MCF 10A (cell line): ENCODE data around the gene C20orf204. TPM values are rescaled to one million over a fixed set of nuclear protein-coding genes. Genes with fewer than 3 reads are reported as not detected.
A peak's percentile ranks its signal among the peaks of the same experiment; 100 is the strongest.

Experiments used
- Bru-seq: library from RNA; stranded (reverse); fragments of 400-500 nt; gene quantifications from one replicate; lab custom pipeline; 2021; lab: Mats Ljungman, UMichigan
- BruChase-seq, 2 experiments: library from RNA; stranded (reverse); fragments of 400-500 nt; gene quantifications; one replicate each; lab custom pipeline; 2021; lab: Mats Ljungman, UMichigan
- BruUV-seq: library from RNA; stranded (reverse); fragments of 400-500 nt; replicated peaks from 2 replicates; lab custom pipeline; 2021; lab: Mats Ljungman, UMichigan
- CTCF ChIA-PET: fragments of 300-600 bp; sonication (Branson Sonifier 250); formaldehyde crosslinking; extraction: SDS; loops from one replicate; lab custom pipeline; 2021; ENCODE audit warnings: antibody characterized with exemption, inconsistent platforms; lab: Yijun Ruan, JAX
- POLR2A ChIA-PET: fragments of 300-600, 350-650 bp; sonication (Branson Sonifier 250); formaldehyde crosslinking; extraction: SDS; loops from one replicate; lab custom pipeline; 2020; ENCODE audit warnings: antibody characterized with exemption, inconsistent platforms; lab: Yijun Ruan, JAX
- DNase-seq: peaks from one replicate; pipeline ENCODE4 v3.0.0-alpha.2; 2018; ENCODE audit not compliant: unreplicated experiment
- H3K27ac Mint-ChIP-seq: one replicate; pipeline ENCODE4 v1.8.0; 2022; ENCODE audit warnings: mild to moderate bottlenecking, low read depth, mixed read lengths; ENCODE audit not compliant: unreplicated experiment
- H3K27me3 Mint-ChIP-seq: one replicate; pipeline ENCODE4 v1.8.0; 2022; ENCODE audit warnings: mixed read lengths; ENCODE audit not compliant: insufficient read depth, unreplicated experiment
- H3K36me3 Mint-ChIP-seq: one replicate; pipeline ENCODE4 v1.8.0; 2022; ENCODE audit warnings: mild to moderate bottlenecking, moderate library complexity, mixed read lengths; ENCODE audit not compliant: insufficient read depth, unreplicated experiment
- H3K4me1 Mint-ChIP-seq: one replicate; pipeline ENCODE4 v1.8.0; 2022; ENCODE audit warnings: mixed read lengths; ENCODE audit not compliant: insufficient read depth, unreplicated experiment
- H3K4me3 Mint-ChIP-seq: one replicate; pipeline ENCODE4 v1.8.0; 2022; ENCODE audit warnings: mild to moderate bottlenecking, moderate library complexity, mixed read lengths; ENCODE audit not compliant: unreplicated experiment
- H3K9me3 Mint-ChIP-seq: one replicate; pipeline ENCODE4 v1.8.0; 2022; ENCODE audit warnings: mixed read lengths; ENCODE audit not compliant: unreplicated experiment
- CTCF ChIP-seq: fragments of 200-600 bp; IDR thresholded peaks from one replicate; pipeline ENCODE4 v1.8.0; 2022; ENCODE audit warnings: antibody characterized with exemption, mild to moderate bottlenecking; ENCODE audit not compliant: unreplicated experiment
- intact Hi-C: fragments of 100-400 bp; cut with micrococcal nuclease; formaldehyde crosslinking; loops from 2 replicates; pipeline ENCODE4 v1.14.1; 2022
- long read RNA-seq: library from polyadenylated mRNA; stranded (forward); transcript quantifications from one replicate; pipeline ENCODE4 v2.0.0, GENCODE V29; 2022
- total RNA-seq: library from RNA; stranded (reverse); gene quantifications from 2 replicates; pipeline ENCODE4 v1.2.3, GENCODE V29; 2022

Gene C20orf204
- total RNA-seq (1.1 and 2.0 TPM in 2 replicates), Bru-seq, nascent RNA (percentile 41 among the genes with signal in this experiment), BruChase-seq, experiment 1, labeled RNA remaining after a 6-hour chase (percentile 67 among the genes with signal in this experiment), BruChase-seq, experiment 2, labeled RNA remaining after a 2-hour chase (percentile 44 among the genes with signal in this experiment)
- long read RNA-seq, result 0 reads

DNA sequence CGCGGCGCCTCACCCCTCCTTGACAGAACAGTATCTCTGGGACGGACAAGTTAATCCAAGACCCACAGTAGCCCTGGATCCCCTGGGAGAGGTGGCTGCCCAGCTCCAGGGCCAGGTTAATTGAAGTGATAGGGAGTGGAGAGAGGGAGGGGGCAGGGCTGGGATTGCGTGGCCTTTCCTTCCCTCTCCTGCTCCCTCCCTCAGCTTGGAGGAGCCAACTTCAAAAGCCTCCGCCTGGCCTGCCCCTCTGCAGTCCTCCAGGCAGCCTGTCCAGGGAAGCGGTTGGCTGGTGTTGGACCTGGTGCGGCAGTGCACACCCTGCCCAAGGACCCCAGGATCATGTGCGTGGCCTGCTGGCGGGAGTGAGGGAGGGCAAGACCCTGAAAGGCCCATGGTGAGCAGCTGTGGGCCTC, at the start of gene C20orf204:
C20orf204 (plus strand) TSS at position 250 of the 413 bp plus-strand sequence; CDS start at position 392, 142 bp downstream.
- CTCF ChIA-PET, result interaction anchor here (0.7 to 10.8 kb wide), 5 partner anchors 8 to 134 kb away, joined by 3 to 284 read pairs (median 3); partner anchors contain the start of gene TCEA2
- Mint-ChIP-seq H3K36me3 (peaks cover 45% of the 10 kb centered on the region), H3K27me3 (no peaks in the 10 kb centered on the region), H3K9me3 (no peaks in the 10 kb centered on the region), H3K27ac (no peak within 1 kb of the TSS), H3K4me3 (no peak within 1 kb of the TSS), H3K4me1 (peaks cover 6% of the 10 kb centered on the region)
- no peak for DNase-seq
- no peak for TF ChIP-seq CTCF
- no TSS peak for BruUV-seq
- intact Hi-C loops, result no loop called here
- POLR2A ChIA-PET, result interaction anchor here (1.6 kb wide), 1 partner anchor 55 kb away, joined by 7 read pairs; the partner anchor contains the start of gene PRPF6

- CTCF ChIA-PET, result interaction anchor here (1.1 kb wide), 1 partner anchor 25 kb away, joined by 3 read pairs; no protein-coding TSS in a partner anchor
- H3K36me3 Mint-ChIP-seq, result peaks cover 87% of the 10 kb centered on the region
- no peaks in the 10 kb centered on the region for H3K9me3 Mint-ChIP-seq
- no peaks in the 10 kb centered on the region for H3K27me3 Mint-ChIP-seq
- no peak overlapping the region for H3K4me3 Mint-ChIP-seq
- BruUV-seq, result no TSS peak
- intact Hi-C loops, result no loop called here
- no peaks in the 10 kb centered on the region for H3K4me1 Mint-ChIP-seq
- POLR2A ChIA-PET, result interaction anchor here (0.5 to 1.5 kb wide), 3 partner anchors 13 to 373 kb away, joined by 3 read pairs; partner anchors contain the start of gene PRPF6
- H3K27ac Mint-ChIP-seq, result no peak overlapping the region
- TF ChIP-seq CTCF, result no peak
- DNase-seq, result no peak
Measured at GRCh38 chr20:64000906-64001305, 35.1 kb upstream of the C20orf204 start.

DNA sequence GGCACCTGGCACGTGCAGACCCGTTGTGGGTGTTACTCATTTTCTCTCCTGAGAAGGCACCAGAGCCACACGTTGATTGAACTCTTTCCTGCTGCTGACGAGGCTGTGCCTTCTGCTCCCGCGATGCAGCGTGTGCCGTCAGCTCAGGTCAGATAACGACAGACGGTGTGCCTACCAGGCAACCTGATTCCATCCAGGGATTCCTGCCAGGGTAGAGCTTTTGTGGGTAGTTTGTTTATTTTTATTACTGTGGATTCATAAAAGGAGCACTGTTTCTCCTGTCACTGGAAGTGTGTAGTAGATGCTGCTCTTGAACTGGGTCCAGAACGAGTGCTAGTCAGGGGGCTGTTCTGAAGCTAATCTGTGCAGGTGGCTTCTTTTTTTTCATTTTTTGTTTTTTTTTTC, 34.4 kb upstream of the C20orf204 start:
- TF ChIP-seq CTCF, result no peak
- CTCF ChIA-PET, result interaction anchor here (1.1 kb wide), 1 partner anchor 26 kb away, joined by 3 read pairs; no protein-coding TSS in a partner anchor
- Mint-ChIP-seq H3K27me3 (no peaks in the 10 kb centered on the region), H3K4me1 (no peaks in the 10 kb centered on the region), H3K36me3 (peaks cover 80% of the 10 kb centered on the region), H3K27ac (no peak overlapping the region), H3K9me3 (no peaks in the 10 kb centered on the region), H3K4me3 (no peak overlapping the region)
- intact Hi-C loops, result no loop called here
- peak; percentile 13 for DNase-seq
- POLR2A ChIA-PET, result interaction anchor here (0.5 to 0.8 kb wide), 2 partner anchors 12 to 374 kb away, joined by 3 read pairs; no protein-coding TSS in a partner anchor
- BruUV-seq, result no TSS peak

- Mint-ChIP-seq H3K4me1 (no peaks in the 10 kb centered on the region), H3K27me3 (no peaks in the 10 kb centered on the region), H3K27ac (no peak overlapping the region), H3K36me3 (peaks cover 79% of the 10 kb centered on the region), H3K9me3 (no peaks in the 10 kb centered on the region), H3K4me3 (no peak overlapping the region)
- no peak for TF ChIP-seq CTCF
- BruUV-seq, result no TSS peak
- no peak for DNase-seq
- ChIA-PET POLR2A (interaction anchor here (1.0 to 1.8 kb wide), 3 partner anchors 13 to 22 kb away, joined by 3 to 7 read pairs (median 3); no protein-coding TSS in a partner anchor), CTCF (interaction anchor here (0.6 to 3.9 kb wide), 4 partner anchors 16 to 53 kb away, joined by 3 to 18 read pairs (median 4); partner anchors contain the start of gene PRPF6)
- intact Hi-C loops, result no loop called here
Measured at GRCh38 chr20:64003960-64004725, 31.8 kb upstream of the C20orf204 start.
